Osteoblast (primary cell): ENCODE measurements around the gene TOPORS. TPM values are rescaled to one million over a fixed set of nuclear protein-coding genes. Genes with fewer than 3 reads are reported as not detected.

Source experiments
- DNase-seq: peaks from one replicate; pipeline ENCODE4 v3.0.0; 2011; ENCODE audit warnings: low spot score, mixed read lengths; ENCODE audit not compliant: insufficient read length; ENCODE audit errors: missing footprints
- H2AFZ ChIP-seq: 2 replicates; pipeline ENCODE4 v1.6.0; 2011; ENCODE audit warnings: mild to moderate bottlenecking, low read length
- H3K27ac ChIP-seq: 2 replicates; pipeline ENCODE4 v1.5.1; 2011; ENCODE audit warnings: mild to moderate bottlenecking, low read depth, low read length, moderate library complexity
- H3K27me3 ChIP-seq: 2 replicates; pipeline ENCODE4 v1.6.0; 2012; ENCODE audit warnings: mild to moderate bottlenecking, control low read depth, inconsistent platforms, low read length, moderate library complexity; ENCODE audit not compliant: insufficient read depth
- H3K36me3 ChIP-seq: 2 replicates; pipeline ENCODE4 v1.5.1; 2011; ENCODE audit warnings: mild to moderate bottlenecking, low read length, control low read depth, moderate library complexity; ENCODE audit not compliant: insufficient read depth
- H3K4me1 ChIP-seq: 2 replicates; pipeline ENCODE4 v1.5.1; 2011; ENCODE audit warnings: mild to moderate bottlenecking, low read length, control low read depth, moderate library complexity; ENCODE audit not compliant: insufficient read depth
- H3K4me2 ChIP-seq: 2 replicates; pipeline ENCODE4 v1.6.0; 2011; ENCODE audit warnings: mild to moderate bottlenecking, low read length; ENCODE audit not compliant: insufficient read depth
- H3K4me3 ChIP-seq: fragments of 200-600 bp; sonication (generic); 3 replicates; pipeline ENCODE4 v1.5.1; 2012; ENCODE audit warnings: mild to moderate bottlenecking, low read length, inconsistent platforms; ENCODE audit not compliant: insufficient read depth
- H3K79me2 ChIP-seq: 2 replicates; pipeline ENCODE4 v1.6.0; 2012; ENCODE audit warnings: mild to moderate bottlenecking, low read length, control low read depth, inconsistent platforms; ENCODE audit not compliant: insufficient read depth
- H3K9me3 ChIP-seq: 2 replicates; pipeline ENCODE4 v1.5.1; 2011; ENCODE audit warnings: low read depth, low read length, control low read depth
- H4K20me1 ChIP-seq: 2 replicates; pipeline ENCODE4 v1.6.0; 2012; ENCODE audit warnings: mild to moderate bottlenecking, low read length, control low read depth; ENCODE audit not compliant: insufficient read depth
- total RNA-seq: library from RNA; depleted of rRNA; stranded (reverse); fragments of >200 nt; gene quantifications from 2 replicates; pipeline ENCODE4 v1.2.3, GENCODE V29; 2012
- TF ChIP-seq, protein P1 (sequence below): IDR thresholded peaks from 2 replicates; pipeline ENCODE4 v1.5.1; 2011; ENCODE audit warnings: mild to moderate bottlenecking, low read depth, low read length, moderate library complexity; ENCODE audit errors: extremely low read depth

Gene TOPORS
- total RNA-seq, 1 donor = 33.7 TPM

DNA sequence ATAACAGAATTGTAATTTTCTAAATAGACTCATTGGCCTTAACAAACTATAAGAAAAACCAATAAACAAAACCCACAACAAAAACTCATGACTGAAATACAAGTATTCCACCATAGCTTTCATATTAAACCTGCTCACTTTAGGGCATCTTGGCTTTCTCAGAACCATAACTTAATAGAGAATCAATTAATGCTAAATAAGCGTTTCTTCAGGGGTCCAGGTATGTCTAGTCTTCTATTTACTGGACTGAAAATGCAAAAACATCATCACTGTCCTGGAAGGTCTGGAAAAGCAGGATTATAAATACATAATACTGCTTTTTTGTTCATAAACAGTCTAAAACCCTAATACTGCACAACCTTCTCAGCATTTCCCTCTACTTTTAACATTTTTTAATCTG lies 6.5 kb downstream of the TOPORS start:
- Histone ChIP-seq H3K9me3 (no peaks in the 10 kb centered on the region), H3K27me3 (no peaks in the 10 kb centered on the region), H4K20me1 (peaks cover 49% of the 10 kb centered on the region), H3K4me2 (no peak overlapping the region), H3K4me3 (no peak overlapping the region), H3K79me2 (peaks cover 96% of the 10 kb centered on the region), H3K4me1 (peaks cover 9% of the 10 kb centered on the region), H2AFZ (no peak overlapping the region), H3K27ac (no peak overlapping the region), H3K36me3 (peaks cover 23% of the 10 kb centered on the region)
- no peak for DNase-seq
- TF ChIP-seq, protein P1, sequence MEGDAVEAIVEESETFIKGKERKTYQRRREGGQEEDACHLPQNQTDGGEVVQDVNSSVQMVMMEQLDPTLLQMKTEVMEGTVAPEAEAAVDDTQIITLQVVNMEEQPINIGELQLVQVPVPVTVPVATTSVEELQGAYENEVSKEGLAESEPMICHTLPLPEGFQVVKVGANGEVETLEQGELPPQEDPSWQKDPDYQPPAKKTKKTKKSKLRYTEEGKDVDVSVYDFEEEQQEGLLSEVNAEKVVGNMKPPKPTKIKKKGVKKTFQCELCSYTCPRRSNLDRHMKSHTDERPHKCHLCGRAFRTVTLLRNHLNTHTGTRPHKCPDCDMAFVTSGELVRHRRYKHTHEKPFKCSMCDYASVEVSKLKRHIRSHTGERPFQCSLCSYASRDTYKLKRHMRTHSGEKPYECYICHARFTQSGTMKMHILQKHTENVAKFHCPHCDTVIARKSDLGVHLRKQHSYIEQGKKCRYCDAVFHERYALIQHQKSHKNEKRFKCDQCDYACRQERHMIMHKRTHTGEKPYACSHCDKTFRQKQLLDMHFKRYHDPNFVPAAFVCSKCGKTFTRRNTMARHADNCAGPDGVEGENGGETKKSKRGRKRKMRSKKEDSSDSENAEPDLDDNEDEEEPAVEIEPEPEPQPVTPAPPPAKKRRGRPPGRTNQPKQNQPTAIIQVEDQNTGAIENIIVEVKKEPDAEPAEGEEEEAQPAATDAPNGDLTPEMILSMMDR = no peak

DNA sequence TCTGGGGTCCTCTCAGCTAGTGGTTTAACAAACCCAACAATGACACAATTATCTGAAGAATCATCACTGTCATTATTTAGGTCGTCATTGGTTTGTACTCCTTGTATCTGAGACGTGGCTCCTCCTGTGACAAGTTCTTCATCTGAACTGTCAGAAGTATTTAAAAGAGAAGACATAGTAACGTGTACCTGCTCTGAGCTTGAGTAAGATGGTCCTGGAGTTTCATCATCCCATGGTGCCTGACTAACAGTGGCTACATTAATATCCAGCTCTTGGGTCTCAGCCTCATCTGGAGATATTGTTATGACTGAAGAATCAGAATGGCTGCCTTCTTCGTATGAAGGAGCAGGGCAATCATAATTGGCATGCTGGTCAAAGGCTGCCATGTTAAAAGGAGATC lies 9.3 kb downstream of the TOPORS start:
- Histone ChIP-seq H3K27ac (no peak overlapping the region), H3K27me3 (no peaks in the 10 kb centered on the region), H3K36me3 (peaks cover 23% of the 10 kb centered on the region), H3K4me3 (no peak overlapping the region), H3K4me1 (no peaks in the 10 kb centered on the region), H2AFZ (no peak overlapping the region), H3K79me2 (peaks cover 71% of the 10 kb centered on the region), H3K4me2 (no peak overlapping the region), H4K20me1 (peaks cover 27% of the 10 kb centered on the region), H3K9me3 (no peaks in the 10 kb centered on the region)
- no peak for DNase-seq
- TF ChIP-seq, protein P1 = no peak

DNA sequence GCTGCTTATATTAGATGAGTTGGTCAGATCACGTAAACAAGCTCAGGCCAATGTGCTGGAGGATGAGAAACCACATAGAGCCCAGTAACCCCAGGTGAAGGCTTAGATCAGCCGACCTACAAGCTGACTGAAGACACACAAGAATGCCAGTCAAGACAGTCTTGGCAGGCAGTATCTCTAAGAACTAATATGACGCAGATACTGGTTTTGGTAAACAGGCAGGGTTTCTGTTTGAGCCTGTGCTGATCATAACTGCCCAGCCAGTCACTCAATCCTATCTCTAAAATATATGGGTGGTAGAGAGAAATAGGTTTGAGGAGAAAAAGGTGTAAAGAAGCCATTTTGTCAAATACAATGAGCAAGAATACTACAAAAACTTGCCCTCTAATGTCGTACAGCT lies 18.6 kb downstream of the TOPORS start:
- Histone ChIP-seq H3K4me1 (no peaks in the 10 kb centered on the region), H3K79me2 (peaks cover 10% of the 10 kb centered on the region), H3K27ac (no peak overlapping the region), H3K27me3 (no peaks in the 10 kb centered on the region), H3K4me2 (no peak overlapping the region), H3K36me3 (peaks cover 4% of the 10 kb centered on the region), H3K4me3 (no peak overlapping the region), H4K20me1 (no peaks in the 10 kb centered on the region), H2AFZ (no peak overlapping the region), H3K9me3 (no peaks in the 10 kb centered on the region)
- TF ChIP-seq, protein P1 = no peak
- no peak for DNase-seq

DNA sequence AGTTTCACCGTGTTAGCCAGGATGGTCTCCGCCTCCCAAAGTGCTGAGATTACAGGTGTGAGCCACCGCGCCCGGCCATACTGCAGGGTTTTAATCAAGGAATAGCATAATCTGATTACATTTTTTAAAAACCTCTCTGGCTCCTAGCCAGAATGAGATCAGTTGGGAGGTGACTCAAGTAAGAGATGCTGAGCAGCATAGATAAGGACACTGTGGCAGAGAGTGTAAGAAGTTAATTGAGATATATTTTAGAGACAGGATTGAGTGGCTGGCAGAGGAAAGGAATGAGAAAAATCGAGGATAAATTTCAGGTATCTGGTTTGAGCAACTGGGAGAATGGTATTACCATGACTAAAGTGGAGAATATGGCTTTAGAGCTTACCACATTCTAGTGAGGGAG lies 19.1 kb downstream of the TOPORS start:
- TF ChIP-seq, protein P1 = no peak
- no peak for DNase-seq
- Histone ChIP-seq H2AFZ (no peak overlapping the region), H3K9me3 (no peaks in the 10 kb centered on the region), H3K4me3 (no peak overlapping the region), H4K20me1 (no peaks in the 10 kb centered on the region), H3K79me2 (peaks cover 8% of the 10 kb centered on the region), H3K27ac (no peak overlapping the region), H3K4me1 (no peaks in the 10 kb centered on the region), H3K27me3 (no peaks in the 10 kb centered on the region), H3K4me2 (no peak overlapping the region), H3K36me3 (peaks cover 4% of the 10 kb centered on the region)
